ENCODE measurements around the gene SASH1. TPM values are rescaled to one million over a fixed set of nuclear protein-coding genes. Genes with fewer than 3 reads are reported as not detected.

Gene SASH1
- total RNA-seq, 1 donor from 2014 or later, result 41.6 TPM

DNA sequence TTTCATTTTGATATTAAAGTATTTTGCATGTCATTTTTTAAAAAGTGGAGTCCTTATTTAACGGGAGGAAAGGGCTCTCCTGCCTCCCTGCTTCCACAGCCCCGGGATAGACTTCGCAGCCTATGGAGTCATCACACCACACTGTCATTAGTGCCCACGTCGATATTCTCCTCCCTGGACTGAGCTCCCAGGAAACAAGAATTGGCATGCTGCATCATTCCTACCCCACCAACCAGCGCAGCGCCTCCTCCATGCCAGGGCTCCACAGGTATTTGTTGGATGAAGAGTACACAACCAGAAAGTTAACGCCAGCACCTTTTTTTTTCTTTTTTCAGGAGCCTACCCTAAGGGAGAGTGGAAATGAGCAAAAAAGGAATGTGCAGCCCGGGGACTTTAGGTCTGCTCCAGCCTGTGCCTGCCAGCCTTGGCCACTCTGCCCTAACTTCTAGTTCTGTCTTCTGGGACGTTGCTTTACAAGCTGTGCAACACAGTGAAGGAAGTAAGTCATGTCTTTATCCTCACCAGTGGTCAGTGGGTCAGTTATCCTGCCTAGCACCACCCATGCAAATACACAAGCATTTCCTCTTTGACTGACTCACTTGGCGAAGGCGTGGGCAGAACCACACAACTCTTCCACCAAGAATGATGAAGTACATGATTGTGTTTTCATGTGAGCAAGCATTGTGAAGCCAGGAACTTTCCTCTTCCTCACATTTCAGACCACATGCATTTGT lies 223.5 kb downstream of the SASH1 start:
- no peak for TF ChIP-seq CTCF (IDR thresholded peaks at IDR 0.05; ENCODE audit: unreplicated experiment)
- peaks cover 39% of the 10 kb centered on the region for H3K27me3 Mint-ChIP-seq
- H3K4me3 Mint-ChIP-seq (ENCODE audit: low read depth), result no peak overlapping the region
- no peaks in the 10 kb centered on the region for H3K36me3 Mint-ChIP-seq (ENCODE audit: insufficient read depth)
- H3K9me3 Mint-ChIP-seq (ENCODE audit: low read depth), result no peaks in the 10 kb centered on the region
- H3K4me1 Mint-ChIP-seq (ENCODE audit: low read depth), result no peaks in the 10 kb centered on the region
- H3K27ac Mint-ChIP-seq, result no peak overlapping the region
- DNase-seq (ENCODE audit: low spot score, unreplicated experiment), result no peak

DNA sequence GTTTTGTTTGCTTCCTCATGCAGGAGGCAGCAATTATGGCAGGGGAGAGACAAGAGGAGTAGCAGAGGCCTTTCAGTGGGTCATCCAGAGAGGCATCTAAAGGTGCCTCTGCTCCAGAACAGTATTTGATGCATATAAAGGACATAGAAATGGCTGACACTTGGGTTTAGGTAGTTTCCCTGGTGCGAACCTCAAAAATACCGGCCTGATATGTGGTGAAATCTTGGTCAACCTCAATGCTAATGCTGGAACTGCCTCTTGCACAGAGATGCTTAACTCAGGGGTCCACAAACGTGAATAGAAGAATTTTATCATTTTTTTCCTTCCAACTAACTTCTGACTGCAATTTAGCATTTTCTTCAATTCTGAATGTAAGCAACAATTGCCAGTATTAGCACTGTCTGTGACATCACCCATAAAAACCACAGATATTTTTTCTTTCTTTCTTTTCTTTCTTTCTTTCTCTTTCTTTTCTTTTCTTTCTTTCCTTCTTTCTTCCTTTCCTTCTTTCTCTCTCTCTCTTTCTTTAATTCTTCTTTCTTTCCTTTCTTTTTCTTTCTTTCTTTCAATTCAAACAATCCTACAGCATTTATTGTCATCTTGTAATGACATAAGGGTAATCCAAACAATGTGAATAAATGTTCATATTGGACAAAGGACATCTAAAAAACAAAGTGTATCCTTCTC lies 224.2 kb downstream of the SASH1 start:
- peaks cover 43% of the 10 kb centered on the region for H3K27me3 Mint-ChIP-seq
- H3K4me1 Mint-ChIP-seq (ENCODE audit: low read depth), result no peaks in the 10 kb centered on the region
- DNase-seq (ENCODE audit: low spot score, unreplicated experiment), result no peak
- no peak overlapping the region for H3K4me3 Mint-ChIP-seq (ENCODE audit: low read depth)
- no peaks in the 10 kb centered on the region for H3K9me3 Mint-ChIP-seq (ENCODE audit: low read depth)
- H3K36me3 Mint-ChIP-seq (ENCODE audit: insufficient read depth), result no peaks in the 10 kb centered on the region
- TF ChIP-seq CTCF (IDR thresholded peaks at IDR 0.05; ENCODE audit: unreplicated experiment), result no peak
- no peak overlapping the region for H3K27ac Mint-ChIP-seq

GRCh38 chr6:148570456-148570855 lies 227.8 kb downstream of the SASH1 start:
- H3K4me1 Mint-ChIP-seq (ENCODE audit: low read depth), result no peaks in the 10 kb centered on the region

GRCh38 chr6:148572676-148573335 lies 230.2 kb downstream of the SASH1 start:
- Mint-ChIP-seq H3K9me3 (ENCODE audit: low read depth) (no peaks in the 10 kb centered on the region), H3K4me1 (ENCODE audit: low read depth) (no peaks in the 10 kb centered on the region), H3K4me3 (ENCODE audit: low read depth) (no peak overlapping the region), H3K27ac (no peak overlapping the region), H3K27me3 (peaks cover 15% of the 10 kb centered on the region), H3K36me3 (ENCODE audit: insufficient read depth) (no peaks in the 10 kb centered on the region)
- no peak for DNase-seq (ENCODE audit: low spot score, unreplicated experiment)
- TF ChIP-seq CTCF (IDR thresholded peaks at IDR 0.05; ENCODE audit: unreplicated experiment), result no peak

More at GRCh38 chr6:148570456-148570855, 227.8 kb downstream of the SASH1 start:
- no peak for TF ChIP-seq CTCF (IDR thresholded peaks at IDR 0.05; ENCODE audit: unreplicated experiment)
- Mint-ChIP-seq H3K36me3 (ENCODE audit: insufficient read depth) (no peaks in the 10 kb centered on the region), H3K27me3 (peaks cover 23% of the 10 kb centered on the region), H3K4me3 (ENCODE audit: low read depth) (no peak overlapping the region), H3K27ac (no peak overlapping the region), H3K9me3 (ENCODE audit: low read depth) (no peaks in the 10 kb centered on the region)
- DNase-seq (ENCODE audit: low spot score, unreplicated experiment), result no peak

DNA sequence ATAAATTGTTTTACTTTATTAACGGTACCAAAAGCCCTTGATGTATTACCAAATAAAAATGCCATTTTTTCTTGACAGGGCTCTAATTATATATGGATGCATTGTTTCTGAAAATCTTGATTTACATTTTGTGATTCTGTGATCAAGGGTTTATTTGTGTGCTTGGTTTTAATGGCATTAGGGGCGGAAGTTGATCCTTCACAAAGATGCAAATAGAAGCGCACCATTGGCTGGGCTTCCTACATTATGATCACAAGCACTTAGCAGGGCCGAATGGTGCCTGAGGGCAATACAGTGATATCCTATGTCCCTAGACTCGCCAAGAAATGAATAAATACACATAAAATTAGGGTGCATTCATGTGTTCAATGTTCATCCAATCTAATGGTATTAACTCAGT lies 231.3 kb downstream of the SASH1 start:
- no peak for DNase-seq (ENCODE audit: low spot score, unreplicated experiment)
- H3K4me3 Mint-ChIP-seq (ENCODE audit: low read depth), result no peak overlapping the region
- peaks cover 16% of the 10 kb centered on the region for H3K27me3 Mint-ChIP-seq
- H3K9me3 Mint-ChIP-seq (ENCODE audit: low read depth), result no peaks in the 10 kb centered on the region
- TF ChIP-seq CTCF (IDR thresholded peaks at IDR 0.05; ENCODE audit: unreplicated experiment), result no peak
- H3K27ac Mint-ChIP-seq, result no peak overlapping the region
- no peaks in the 10 kb centered on the region for H3K4me1 Mint-ChIP-seq (ENCODE audit: low read depth)
- H3K36me3 Mint-ChIP-seq (ENCODE audit: insufficient read depth), result no peaks in the 10 kb centered on the region

Data from progenitor cell of endocrine pancreas (in vitro differentiated cells).